Subcutaneous adipose tissue (tissue), 4 donors: ENCODE results near the gene CCNDBP1. TPM values are rescaled to one million over a fixed set of nuclear protein-coding genes. Genes with fewer than 3 reads are reported as not detected.

Experiments used
- total RNA-seq, 4 donors: library from RNA; depleted of rRNA; stranded (reverse); fragments of >200 nt; gene quantifications; one replicate each; pipeline ENCODE4 v1.1.0, GENCODE V29; 2016
- TF ChIP-seq, protein P1 (sequence below): fragments of 450-650 bp; IDR thresholded peaks from one replicate; pipeline ENCODE4 v1.5.1; 2016; ENCODE audit warnings: low read depth, mild to moderate bottlenecking, control low read depth, antibody characterized with exemption, moderate library complexity

CCNDBP1 gene
- total RNA-seq, 4 donors from 2014 or later = 121 to 201 (median 130) TPM

DNA sequence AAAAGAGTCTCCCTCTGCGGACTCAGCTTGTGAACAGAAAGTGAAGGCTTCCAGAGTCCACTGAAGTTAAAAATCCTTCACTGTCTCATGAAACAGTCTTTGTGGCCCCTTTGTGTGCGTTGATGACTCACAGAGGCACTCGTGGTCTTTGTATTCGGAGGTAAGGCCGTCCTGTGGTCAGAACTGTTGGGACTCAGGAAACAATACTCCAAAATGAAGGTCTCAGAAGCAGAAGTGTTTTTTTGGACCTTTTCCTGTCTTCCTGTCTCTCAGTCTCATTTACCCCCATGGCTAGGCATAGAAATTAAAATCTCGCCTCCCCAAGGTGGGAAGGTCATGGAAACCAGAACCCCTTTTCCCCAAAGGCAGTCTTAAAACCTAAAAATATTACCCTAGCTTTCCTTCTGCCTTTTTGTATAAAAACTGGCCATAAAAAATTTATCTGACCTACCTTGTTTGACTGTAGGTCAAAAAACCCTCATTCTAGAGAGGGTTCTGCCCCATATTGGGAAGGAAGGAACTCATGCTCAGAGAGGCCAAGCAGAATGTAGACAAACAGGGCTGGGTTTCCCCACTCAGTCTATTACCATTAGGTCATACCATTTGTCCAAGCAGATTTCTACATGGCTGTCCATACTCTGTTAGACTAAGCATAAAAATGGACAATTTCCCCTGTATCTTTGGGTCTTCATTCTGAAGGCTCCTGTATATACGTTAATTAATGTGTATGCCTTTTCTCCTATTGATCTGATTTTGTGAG is 54.7 kb downstream of the CCNDBP1 start:
- TF ChIP-seq, protein P1, sequence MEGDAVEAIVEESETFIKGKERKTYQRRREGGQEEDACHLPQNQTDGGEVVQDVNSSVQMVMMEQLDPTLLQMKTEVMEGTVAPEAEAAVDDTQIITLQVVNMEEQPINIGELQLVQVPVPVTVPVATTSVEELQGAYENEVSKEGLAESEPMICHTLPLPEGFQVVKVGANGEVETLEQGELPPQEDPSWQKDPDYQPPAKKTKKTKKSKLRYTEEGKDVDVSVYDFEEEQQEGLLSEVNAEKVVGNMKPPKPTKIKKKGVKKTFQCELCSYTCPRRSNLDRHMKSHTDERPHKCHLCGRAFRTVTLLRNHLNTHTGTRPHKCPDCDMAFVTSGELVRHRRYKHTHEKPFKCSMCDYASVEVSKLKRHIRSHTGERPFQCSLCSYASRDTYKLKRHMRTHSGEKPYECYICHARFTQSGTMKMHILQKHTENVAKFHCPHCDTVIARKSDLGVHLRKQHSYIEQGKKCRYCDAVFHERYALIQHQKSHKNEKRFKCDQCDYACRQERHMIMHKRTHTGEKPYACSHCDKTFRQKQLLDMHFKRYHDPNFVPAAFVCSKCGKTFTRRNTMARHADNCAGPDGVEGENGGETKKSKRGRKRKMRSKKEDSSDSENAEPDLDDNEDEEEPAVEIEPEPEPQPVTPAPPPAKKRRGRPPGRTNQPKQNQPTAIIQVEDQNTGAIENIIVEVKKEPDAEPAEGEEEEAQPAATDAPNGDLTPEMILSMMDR = no peak

GRCh38 chr15:43241100-43241499 is 55.9 kb downstream of the CCNDBP1 start:
- TF ChIP-seq, protein P1 = no peak

DNA sequence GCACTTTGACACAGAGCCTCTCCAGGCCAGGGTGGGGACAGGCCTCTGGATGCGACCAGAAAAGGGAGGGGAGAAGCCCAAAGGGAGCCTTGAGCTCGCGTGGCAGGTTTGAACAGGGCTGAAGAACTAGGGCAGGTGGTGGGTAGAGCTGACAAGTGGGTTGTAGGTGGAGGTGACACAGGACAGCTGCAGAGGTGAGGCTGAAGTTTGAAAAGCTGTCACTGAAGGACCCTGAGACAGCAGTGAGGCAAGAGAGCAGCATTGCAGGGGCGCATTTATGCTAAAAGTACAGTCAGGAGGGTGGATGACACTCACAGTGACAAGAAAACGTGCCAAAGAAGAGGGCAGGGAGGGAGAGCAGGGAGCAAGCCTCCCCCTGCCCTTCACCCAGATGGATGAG is 57.4 kb downstream of the CCNDBP1 start:
- TF ChIP-seq, protein P1 = no peak

GRCh38 chr15:43243020-43243645 is 57.9 kb downstream of the CCNDBP1 start:
- TF ChIP-seq, protein P1 = no peak

- TF ChIP-seq, protein P1 = no peak
These were observed 58.9 kb downstream of the CCNDBP1 start for GRCh38 chr15:43244092-43244491.

DNA sequence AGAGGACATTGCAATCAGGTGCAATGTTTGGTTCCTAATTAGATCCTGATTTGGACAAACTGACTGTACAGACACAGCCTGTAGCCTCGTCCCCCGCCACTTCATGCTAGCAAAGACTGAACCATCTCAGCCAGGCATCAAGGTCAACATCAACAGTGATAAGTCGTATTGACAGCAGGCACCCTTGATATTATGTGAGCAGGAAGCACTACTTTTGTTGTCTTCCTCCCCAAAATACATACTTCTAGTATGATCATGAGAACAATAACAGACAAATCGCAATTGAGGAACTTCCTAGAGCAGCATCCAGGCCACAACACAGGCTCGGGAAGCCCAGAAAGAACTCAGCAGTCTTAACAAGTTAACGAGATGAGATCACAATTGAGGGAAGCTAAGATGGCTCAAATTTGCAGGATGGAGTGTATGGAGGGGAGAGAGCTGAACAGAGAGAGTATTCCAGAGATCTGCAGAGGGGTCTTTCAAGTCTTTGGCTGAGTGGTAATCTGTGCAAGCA is 61.1 kb downstream of the CCNDBP1 start:
- TF ChIP-seq, protein P1 = no peak

Other genes starting within 250 kb of the CCNDBP1 start
- 10 to 100 TPM; 32.6 to 57.4 (median 39.3) TPM for gene UBR1, start 79.4 kb upstream of the CCNDBP1 start, total RNA-seq
- gene TMEM62, start 51.8 kb upstream of the CCNDBP1 start, total RNA-seq = 10 to 100 TPM; 28.7 to 39.4 (median 37.1) TPM
- 10 to 100 TPM in 1 of 4 donors, 1 to 10 TPM in 3; 1.5 to 11.1 (median 2.2) TPM for gene EPB42, start 35.6 kb downstream of the CCNDBP1 start, total RNA-seq
- 1 to 10 TPM in 2 of 4 donors, under 1 TPM in 1, not detected in 1; 0.22 to 4.7 (median 1.0) TPM for gene TGM5, start 81.5 kb downstream of the CCNDBP1 start, total RNA-seq
- not detected for gene TGM7, start 116.9 kb downstream of the CCNDBP1 start, total RNA-seq
- gene LCMT2, start 145.2 kb downstream of the CCNDBP1 start, total RNA-seq = 1 to 10 TPM; 2.8 to 5.5 (median 3.2) TPM
- 10 to 100 TPM; 13.6 to 20.7 (median 19.7) TPM for gene ZSCAN29, start 185.6 kb downstream of the CCNDBP1 start, total RNA-seq
- gene TUBGCP4, start 185.7 kb downstream of the CCNDBP1 start, total RNA-seq = 10 to 100 TPM; 10.8 to 14.0 (median 12.1) TPM